Prostate gland (tissue), 2 donors: ENCODE results near the gene KAZN. TPM values are rescaled to one million over a fixed set of nuclear protein-coding genes. Genes with fewer than 3 reads are reported as not detected.

ENCODE experiments used
- DNase-seq: peaks from one replicate; pipeline ENCODE4 v3.0.0-alpha.2; 2019; ENCODE audit warnings: low spot score
- H3K27ac ChIP-seq, 2 donors: fragments of 200-600 bp; sonication (generic); 2 replicates each; pipeline ENCODE4 v1.5.1; 2017 to 2019
- H3K27me3 ChIP-seq: fragments of 200-600 bp; sonication (generic); replicated peaks from 2 replicates; pipeline ENCODE4 v1.5.1; 2019; ENCODE audit not compliant: insufficient read depth
- H3K36me3 ChIP-seq, 2 donors: fragments of 200-600 bp; sonication (generic); 1 replicate in 1 of 2; 2 replicates in 1 of 2; pipeline versions ENCODE4 v1.5.1 to v1.8.1; 2017 to 2019
- H3K4me1 ChIP-seq: fragments of 200-600 bp; sonication (generic); replicated peaks from 2 replicates; pipeline ENCODE4 v1.5.1; 2019
- H3K4me3 ChIP-seq, 2 donors: fragments of 200-600 bp; sonication (generic); 2 replicates each; pipeline ENCODE4 v1.5.1; 2017 to 2019
- H3K9me3 ChIP-seq: fragments of 200-600 bp; sonication (generic); 2 replicates; pipeline ENCODE4 v1.5.1; 2017
- CTCF ChIP-seq, 4 experiments: fragments of 200-600 bp in 2 of 4; fragments of 450-650 bp in 2 of 4; sonication (generic) in 2 of 4; IDR thresholded peaks; 1 replicate in 3 of 4; 2 replicates in 1 of 4; pipeline ENCODE4 v1.5.1; 2016 to 2019; ENCODE audit warnings: antibody characterized with exemption in 4 of 4, mild to moderate bottlenecking in 2 of 4, moderate library complexity in 2 of 4
- POLR2A ChIP-seq: fragments of 450-650 bp; IDR thresholded peaks from one replicate; pipeline ENCODE4 v1.6.1; 2016; ENCODE audit warnings: antibody characterized with exemption, mild to moderate bottlenecking
- POLR2AphosphoS5 ChIP-seq: sonication (generic); formaldehyde crosslinking; IDR thresholded peaks from one replicate; pipeline ENCODE4 v1.6.1; 2017; ENCODE audit warnings: antibody characterized with exemption
- WGBS: methylation state at CpG from one replicate; pipeline ENCODE4 v1.1.5; 2018; 5-methylcytosine and 5-hydroxymethylcytosine counted together
- intact Hi-C: fragments of 100-400 bp; cut with DNase I; formaldehyde crosslinking; loops from one replicate; pipeline ENCODE4 v1.14.2; 2022
- total RNA-seq, 2 donors: library from RNA; depleted of rRNA; stranded (reverse); fragments of >200 nt; gene quantifications; one replicate each; pipeline ENCODE4 v1.1.0, GENCODE V29; 2016

Gene KAZN
- total RNA-seq, result 10 to 100 TPM in 1 of 2 donors, 1 to 10 TPM in 1; 8.3 to 12.7 TPM

- Histone ChIP-seq H3K9me3 (no peaks in the 10 kb centered on the region), H3K4me3 (peak within 1 kb of the TSS; percentile 41), H3K27me3 (peaks cover 11% of the 10 kb centered on the region), H3K4me1 (peaks cover 6% of the 10 kb centered on the region), H3K27ac (peak within 1 kb of the TSS in 1 of 2 donors; percentile 31), H3K36me3 (no peaks in the 10 kb centered on the region)
- 1% methylated on average over 78 of the region's 81 CpGs for whole genome bisulfite sequencing
- no peak for DNase-seq
- TF ChIP-seq POLR2AphosphoS5 (no peak), CTCF (IDR thresholded peaks at IDR 0.05) (peak in 1 of 4 experiments; percentile 6)
- intact Hi-C loops, result no loop called here
Observed at GRCh38 chr1:14598498-14599182, at the start of gene KAZN. Gene KAZN (plus strand): TSS chr1:14598685.

- TF ChIP-seq CTCF (IDR thresholded peaks at IDR 0.05) (no peak), POLR2A (no peak), POLR2AphosphoS5 (no peak)
- Histone ChIP-seq H3K4me3 (no peak overlapping the region), H3K9me3 (no peaks in the 10 kb centered on the region), H3K4me1 (no peaks in the 10 kb centered on the region), H3K36me3 (no peaks in the 10 kb centered on the region), H3K27me3 (no peaks in the 10 kb centered on the region), H3K27ac (no peak overlapping the region)
- DNase-seq, result no peak
- 60% methylated on average over 3 of the region's 3 CpGs for WGBS
- intact Hi-C loops, result no loop called here
Observed at GRCh38 chr1:14549897-14550620, 48.4 kb upstream of the KAZN start.

GRCh38 chr1:14551386-14551785 lies 47.1 kb upstream of the KAZN start:
- TF ChIP-seq CTCF (IDR thresholded peaks at IDR 0.05) (no peak), POLR2A (no peak), POLR2AphosphoS5 (no peak)
- no peak for DNase-seq
- no peaks in the 10 kb centered on the region for H3K27me3 ChIP-seq
- H3K27ac ChIP-seq, result no peak overlapping the region
- WGBS, result 88% methylated on average over 8 of the region's 8 CpGs
- H3K36me3 ChIP-seq, result no peaks in the 10 kb centered on the region
- H3K4me1 ChIP-seq, result no peaks in the 10 kb centered on the region
- no peak overlapping the region for H3K4me3 ChIP-seq
- no peaks in the 10 kb centered on the region for H3K9me3 ChIP-seq
- intact Hi-C loops, result no loop called here

GRCh38 chr1:14552246-14552965 lies 46.1 kb upstream of the KAZN start:
- no peaks in the 10 kb centered on the region for H3K9me3 ChIP-seq
- H3K4me3 ChIP-seq, result no peak overlapping the region
- no peaks in the 10 kb centered on the region for H3K27me3 ChIP-seq
- H3K36me3 ChIP-seq, result no peaks in the 10 kb centered on the region
- no peak overlapping the region for H3K27ac ChIP-seq
- TF ChIP-seq CTCF (IDR thresholded peaks at IDR 0.05), result no peak
- TF ChIP-seq POLR2A, result no peak
- TF ChIP-seq POLR2AphosphoS5, result no peak
- no peaks in the 10 kb centered on the region for H3K4me1 ChIP-seq
- 61% methylated on average over 11 of the region's 11 CpGs for WGBS
- intact Hi-C loops, result no loop called here
- no peak for DNase-seq
